Fibroblast of gingiva (primary cell): ENCODE measurements around the gene PRKG1.
A peak's percentile ranks its signal among the peaks of the same experiment; 100 is the strongest.
"Not testable (repeated sequence)": the region's sequence is repeated elsewhere in the genome, so short reads cannot be mapped to it uniquely, and the experiment has no call there.

Experiments
- DNase-seq: peaks from one replicate; pipeline ENCODE4 v3.0.0-alpha.2; 2011; ENCODE audit warnings: low read depth

The PRKG1 gene

DNA sequence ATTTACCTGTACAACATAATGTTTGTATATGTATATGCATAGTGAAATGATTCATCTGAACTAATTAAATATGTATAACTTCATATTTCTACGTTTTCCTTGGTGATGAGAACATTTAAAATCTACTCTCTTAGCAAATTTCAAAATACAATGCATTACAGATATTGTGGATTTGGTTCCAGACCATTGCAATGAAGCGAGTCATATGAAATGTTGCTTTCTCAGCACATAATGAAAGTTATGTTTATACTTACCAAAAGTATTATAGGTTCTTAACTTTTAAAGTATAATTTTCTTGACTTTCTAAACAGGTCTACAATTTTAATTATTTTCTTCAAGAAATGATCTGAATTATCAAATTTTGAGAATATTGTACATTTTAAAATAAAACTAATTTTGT is 435.9 kb downstream of the PRKG1 start:
- DNase-seq, result peak; percentile 12

DNA sequence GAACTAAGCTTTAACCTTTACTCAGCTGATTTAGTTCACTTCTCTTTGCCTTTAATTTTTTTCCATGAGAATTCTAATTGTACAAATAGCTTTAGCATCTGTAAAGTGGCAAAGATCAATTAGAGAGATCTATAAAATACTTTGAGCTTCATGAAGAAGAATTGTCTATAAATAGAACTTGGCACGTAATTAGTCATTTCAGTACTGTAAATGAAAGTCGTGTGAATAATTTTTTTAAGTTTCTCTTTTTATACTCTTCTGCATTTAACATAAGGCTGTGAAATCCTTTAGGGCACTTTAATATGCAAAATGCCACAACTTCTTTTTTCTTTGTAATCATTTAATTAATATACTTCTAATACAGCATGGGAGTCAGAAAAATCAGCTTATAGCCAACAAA is 447.3 kb downstream of the PRKG1 start:
- DNase-seq, result no peak

DNA sequence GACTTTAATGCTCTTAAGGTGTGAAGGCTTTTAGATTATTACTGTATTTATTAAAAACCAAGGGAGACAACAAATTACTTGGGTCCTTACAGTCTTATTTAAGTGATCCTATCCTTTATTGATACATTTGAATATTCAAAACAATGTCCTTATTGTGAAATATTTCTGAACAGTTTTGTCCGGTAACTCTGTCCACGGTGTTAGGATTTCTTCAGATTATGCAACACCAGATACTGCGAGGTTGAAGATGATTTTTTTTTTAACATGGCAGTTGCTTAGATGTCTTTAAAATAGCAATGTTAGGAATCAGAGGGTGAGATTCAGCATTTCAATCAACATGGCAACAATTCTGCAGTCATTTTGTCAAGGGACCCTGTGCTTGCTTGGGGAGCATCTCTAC is 448.6 kb downstream of the PRKG1 start:
- DNase-seq, result no peak

DNA sequence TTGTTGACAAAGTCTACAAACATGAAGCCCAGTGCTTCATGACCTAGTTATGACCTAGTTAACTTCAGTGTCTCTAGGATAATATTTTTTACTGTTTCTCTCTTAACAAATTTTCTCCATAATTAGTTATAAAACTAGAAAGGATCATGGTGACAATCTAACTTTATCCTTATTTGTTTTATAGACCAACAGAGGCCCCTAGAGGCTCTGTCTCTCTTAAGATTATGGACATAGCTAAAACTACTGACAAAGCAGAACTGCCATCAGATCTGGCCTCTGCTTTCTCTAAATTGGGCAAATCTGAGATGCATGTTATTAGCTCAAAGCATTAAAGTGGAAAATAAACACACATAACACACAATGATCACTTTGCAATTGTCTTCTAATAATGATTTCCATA is 449.2 kb downstream of the PRKG1 start:
- no peak for DNase-seq

DNA sequence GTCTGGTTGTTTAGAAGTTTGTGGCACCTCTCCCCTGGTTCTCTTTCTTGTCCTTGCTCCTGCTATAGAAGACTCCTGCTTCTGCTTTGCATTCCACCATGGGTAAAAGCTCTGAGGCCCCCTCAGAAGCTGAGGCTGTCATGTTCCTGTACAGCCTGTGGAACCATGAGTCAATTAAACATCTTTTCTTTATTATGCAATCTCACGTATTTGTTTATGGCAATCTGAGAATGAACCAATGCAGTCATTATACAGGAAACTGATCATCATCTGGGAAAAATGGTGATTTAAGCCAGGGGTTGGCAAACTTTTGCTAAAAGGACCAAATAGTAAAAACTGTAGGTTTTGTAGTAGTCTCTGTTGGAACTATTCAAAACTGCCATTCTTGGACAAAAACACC is 449.8 kb downstream of the PRKG1 start:
- DNase-seq, result peak; percentile 27

DNA sequence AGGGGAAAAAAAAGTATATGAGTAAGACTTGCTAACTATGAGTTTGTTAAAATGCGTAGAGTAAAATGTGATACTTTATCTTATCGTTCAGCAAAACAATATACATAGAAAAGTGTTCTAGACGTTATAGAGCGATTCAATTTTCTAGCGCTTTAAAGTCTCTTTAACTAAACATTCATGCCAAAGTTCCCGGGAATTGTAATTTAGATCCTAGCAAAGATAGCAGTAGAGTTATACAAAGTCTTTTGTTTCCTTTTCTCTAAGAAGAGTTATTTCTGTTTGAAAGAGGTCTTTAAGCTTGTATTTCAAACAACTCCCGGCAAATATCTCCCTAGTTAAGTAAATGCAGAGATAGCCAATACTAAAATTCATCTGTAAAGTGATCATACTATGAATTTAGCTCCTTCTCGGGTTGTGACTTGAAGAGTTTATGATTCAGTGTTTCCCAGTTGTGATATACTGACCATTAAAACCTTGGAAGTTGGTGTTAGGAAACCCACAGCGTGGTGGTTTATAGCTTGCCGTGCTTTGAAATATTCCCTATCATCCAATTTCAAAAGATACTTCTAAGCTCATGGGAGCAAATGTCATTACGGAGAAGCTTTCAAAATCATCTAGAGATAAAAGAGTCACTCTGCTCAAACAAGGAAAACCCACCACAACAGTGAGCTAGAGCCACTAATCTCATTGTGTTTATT is 453.4 kb downstream of the PRKG1 start:
- DNase-seq, result no peak

DNA sequence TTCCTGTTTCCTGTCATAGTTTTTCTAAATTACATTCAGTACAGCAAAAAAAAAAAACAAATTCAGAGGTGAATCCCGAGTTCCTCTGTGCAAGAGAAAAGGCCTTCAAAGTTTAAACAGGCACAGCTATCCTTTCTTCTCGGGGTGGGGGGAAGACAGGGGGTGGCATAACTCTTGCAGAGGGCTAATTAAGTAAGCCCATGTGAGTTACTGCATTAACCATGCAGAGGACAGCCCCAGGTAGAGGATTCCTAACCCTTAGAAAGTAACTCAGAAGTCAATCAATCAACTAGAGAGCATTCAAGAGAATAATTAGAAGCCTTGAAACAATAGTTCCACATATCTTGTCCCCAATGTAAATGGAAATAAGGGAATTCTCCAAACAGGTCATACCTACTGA is 454.2 kb downstream of the PRKG1 start:
- no peak for DNase-seq

DNA sequence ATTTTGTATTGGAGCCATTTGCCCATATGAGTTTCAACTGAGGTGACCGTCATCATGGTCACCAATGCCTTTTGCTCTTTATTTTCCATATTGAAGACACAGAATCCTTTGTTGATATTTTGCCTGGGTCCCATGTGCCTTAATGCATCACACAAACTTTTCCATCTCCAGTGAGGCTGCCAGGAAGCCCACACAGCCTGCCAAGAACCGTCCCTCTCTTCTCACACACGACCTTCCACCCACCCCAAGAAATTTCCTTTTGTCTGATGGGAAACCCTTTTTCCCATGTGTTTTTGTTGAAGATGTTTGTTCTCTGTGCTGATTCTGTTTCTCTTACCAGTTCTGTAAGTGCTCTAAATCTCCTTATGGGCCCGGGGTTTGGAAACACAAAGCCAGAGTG is 456.3 kb downstream of the PRKG1 start:
- DNase-seq, result no peak

DNA sequence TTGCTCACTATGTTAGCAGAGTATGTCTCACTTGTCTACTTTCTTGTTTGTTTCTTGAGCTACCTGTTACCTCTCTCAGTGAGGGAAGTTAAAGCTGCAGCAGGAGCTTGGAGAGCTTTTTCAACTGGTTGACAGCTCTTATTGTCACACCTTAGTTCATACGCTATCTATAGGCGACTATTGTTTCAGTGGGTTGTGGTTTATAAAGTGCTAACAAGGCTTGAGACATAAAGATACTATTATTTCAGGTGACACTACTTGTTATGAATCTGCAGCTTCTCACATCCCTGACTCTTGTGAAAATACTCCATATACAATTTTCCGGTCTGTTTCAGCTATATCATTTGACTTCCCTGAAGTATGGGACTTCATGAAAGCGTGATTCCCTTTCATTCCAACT is 457.8 kb downstream of the PRKG1 start:
- no peak for DNase-seq

DNA sequence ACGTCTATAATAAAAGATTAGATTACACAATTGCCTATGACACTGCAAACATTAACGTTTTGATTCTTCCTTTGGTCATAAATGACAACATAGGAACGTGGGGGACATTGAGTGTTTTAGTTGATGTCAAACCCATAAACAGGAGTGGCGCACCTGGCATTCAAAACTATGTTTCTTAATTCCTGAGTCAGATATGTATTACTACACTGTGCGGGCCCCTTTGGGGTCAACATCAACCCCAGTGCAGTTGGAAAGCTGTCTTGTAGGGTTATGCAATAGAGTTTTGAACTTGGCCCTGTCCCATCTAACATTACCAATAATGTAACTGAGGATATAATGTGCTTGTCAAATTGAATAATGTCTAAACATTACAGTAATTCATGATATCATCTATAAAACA is 468.6 kb downstream of the PRKG1 start:
- DNase-seq, result no peak

DNA sequence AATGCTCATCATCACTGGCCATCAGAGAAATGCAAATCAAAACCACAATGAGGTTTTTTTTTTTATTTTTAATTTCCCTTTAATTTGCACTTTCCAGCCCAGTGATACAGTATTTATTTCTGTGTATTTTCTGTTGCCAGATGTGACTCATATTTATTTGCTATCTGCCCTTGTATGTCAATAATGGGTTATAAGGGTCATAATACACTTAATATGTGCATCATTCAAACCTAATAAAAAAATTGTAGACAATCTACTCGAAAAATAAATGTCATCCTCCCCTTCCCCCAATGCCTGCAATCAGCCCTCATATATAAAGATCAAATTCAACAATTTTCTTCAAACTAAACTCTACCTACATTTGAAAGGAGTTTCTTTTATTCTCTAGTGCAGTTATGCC is 470.6 kb downstream of the PRKG1 start:
- DNase-seq, result no peak

DNA sequence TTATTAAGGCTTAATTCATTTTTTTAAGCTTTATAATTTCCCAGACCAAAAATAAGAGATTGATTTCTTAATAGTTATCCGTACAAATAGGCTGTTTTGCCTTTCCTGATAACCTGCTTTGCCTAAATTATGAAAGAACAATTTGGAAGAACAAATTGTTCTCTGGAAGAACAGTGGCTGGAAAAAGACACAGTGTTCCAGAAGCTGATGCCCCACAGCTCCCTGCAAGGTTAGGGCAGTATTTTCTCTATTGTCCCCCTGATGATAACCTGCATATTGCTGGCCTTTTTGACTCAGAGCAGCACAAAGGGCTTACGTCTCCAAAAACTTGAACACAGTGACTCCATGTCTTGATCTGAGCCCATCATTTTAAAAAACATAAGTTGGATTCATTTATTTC is 473.7 kb downstream of the PRKG1 start:
- DNase-seq, result no peak

DNA sequence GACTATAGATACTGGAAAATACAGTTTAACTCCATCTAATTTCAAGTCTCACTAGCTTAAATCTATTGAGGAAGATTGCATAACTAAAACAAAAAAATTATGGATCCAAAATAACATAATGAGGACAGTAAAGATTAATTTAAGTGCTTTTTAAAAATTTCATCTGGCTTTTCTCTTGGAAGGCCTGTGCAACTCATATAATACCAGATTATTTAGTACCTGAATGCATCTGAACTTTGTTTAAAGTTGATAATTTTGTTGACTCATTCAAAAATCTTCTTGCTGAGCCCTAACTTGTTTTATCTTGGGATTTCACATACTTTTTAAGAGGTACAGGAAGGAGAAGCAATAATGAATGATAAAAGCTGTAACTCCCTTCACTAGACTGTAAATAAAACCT is 478.6 kb downstream of the PRKG1 start:
- DNase-seq, result no peak

DNA sequence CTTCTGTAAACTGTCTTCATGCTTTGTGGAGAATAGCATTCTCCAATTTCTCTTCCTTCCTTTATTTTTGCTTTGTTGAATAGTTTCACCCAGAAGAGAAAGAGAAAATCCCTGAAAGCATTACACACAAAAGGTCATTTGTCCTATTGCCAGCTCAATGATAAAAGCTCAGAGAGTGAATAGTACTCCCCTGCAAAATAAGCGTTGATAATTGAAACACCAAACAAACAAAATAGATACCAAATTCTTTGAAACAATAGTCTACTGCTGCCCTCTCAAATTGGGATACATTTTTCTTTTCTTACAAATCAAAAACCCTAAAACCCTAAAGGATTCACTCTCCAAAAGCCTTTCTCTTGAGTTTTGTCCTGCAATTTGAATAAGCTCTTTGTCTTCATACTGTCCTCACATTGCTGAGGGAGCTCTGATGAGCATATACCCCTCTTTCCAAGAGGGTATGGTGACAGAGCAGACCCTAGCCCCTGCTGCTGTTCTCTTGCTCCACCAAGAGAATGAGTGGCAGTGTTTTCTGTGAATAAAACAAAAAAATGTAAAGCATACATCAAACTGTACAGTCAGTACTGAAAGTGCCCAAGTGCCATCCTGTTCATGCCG is 490.7 kb downstream of the PRKG1 start:
- DNase-seq, result no peak

DNA sequence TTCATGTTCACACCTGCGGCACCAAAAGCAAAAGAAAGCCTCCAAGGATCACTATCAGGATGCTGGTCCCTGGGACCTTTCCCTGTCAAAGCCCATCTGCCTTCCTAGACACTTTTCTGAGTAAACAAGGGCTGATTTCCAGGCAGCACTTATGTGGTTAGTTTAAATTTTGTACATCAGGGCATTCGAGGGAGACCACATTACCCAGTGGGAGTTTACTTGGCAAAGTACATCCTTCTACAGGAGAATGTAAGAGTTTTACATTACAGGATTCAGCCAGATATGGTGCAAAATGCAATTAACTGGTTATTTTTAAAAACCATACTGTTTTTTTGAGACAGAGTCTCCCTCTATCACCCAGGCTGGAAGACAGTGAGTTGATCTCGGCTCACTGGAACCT is 493.0 kb downstream of the PRKG1 start:
- DNase-seq, result peak; percentile 41

DNA sequence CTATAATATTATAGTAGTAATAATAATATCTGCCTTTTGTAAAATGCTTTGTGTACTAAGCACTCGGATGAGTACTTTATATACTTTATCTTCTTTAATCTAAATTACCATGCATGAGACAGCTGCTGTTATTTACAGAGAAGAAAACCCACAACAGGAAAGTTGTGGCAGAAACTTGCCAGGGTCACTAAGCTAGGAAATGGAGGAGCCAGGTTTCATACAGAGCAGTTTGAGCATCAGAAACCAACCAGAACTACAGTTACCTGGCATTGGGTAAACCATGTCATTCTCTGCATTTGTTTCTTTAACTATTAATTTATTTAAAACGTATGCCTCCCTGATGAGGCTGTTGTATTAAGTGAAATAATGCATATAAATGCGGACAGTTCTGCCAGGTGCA is 495.2 kb downstream of the PRKG1 start:
- DNase-seq, result no peak

DNA sequence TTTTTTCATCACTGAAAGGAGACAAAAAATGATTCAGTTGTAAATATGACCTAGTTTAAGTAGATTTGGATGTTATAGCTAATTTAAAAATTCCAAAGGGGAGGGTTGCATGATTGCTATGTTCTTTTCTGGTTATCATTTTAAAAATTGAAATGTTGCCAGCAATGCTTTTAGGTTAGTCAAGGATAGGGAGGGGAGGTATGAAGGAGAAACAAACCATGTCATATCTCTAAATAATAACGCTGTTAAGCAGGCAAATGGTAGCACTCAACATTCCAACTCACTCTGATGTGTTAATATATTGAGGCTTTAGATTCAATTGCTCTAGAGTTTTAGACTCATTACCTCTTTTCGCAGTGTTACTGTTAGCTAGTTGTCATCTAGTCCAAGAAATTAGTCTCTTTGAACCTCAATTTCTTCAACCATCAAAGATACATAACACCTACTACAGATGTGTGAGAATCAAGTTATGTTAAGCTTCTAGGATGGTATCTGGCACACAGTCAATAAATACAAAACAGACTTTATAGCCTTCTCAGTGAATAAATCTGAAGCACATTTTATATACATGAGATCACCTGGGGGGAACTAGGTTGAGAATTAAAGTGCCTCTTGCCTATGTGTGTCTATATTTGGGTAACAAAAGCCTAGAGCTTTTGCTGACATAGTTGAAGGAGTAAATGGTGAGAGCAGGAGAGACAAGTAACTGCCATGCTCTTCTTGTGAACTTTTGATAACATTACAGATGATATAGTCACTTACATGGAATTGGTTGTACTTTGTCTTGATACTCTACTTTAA is 500.2 kb downstream of the PRKG1 start:
- DNase-seq, result no peak

DNA sequence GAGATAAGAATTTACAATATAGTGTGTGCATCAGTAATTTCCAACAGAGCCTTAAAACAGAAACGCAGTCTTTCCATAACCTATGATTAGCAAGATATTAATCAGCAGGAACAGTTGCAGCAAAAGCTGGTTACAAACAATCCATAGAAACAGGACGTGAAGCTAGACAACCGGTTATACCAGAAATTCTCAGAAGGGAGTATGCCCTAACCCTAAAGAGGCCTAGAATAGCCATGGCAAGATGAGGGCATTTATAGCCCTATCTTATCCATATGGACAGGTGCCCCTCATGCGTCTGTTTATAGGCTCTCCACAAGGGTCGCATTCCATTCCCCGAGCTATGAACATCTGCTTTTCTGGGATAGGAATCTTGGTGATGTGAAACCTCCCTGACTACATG is 506.9 kb downstream of the PRKG1 start:
- DNase-seq, result not testable (repeated sequence)

DNA sequence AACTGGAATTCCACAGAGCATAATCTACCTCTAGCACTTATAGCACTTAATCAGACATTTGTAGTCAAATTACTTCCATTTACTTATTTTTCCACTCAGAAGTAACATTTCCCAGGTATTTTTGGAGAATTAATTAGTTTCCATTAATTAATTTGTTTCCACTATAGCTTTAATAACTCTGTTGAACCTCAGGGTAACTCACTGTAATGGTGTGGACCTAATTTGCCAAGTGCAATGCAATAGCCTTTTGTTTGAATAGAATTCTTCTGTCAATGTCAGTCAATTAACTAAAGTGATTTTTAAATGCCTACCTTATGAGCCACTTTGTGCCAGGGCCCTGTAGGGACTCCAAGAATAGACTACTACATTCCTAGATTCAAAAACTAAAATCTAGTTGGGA is 509.7 kb downstream of the PRKG1 start:
- no peak for DNase-seq

DNA sequence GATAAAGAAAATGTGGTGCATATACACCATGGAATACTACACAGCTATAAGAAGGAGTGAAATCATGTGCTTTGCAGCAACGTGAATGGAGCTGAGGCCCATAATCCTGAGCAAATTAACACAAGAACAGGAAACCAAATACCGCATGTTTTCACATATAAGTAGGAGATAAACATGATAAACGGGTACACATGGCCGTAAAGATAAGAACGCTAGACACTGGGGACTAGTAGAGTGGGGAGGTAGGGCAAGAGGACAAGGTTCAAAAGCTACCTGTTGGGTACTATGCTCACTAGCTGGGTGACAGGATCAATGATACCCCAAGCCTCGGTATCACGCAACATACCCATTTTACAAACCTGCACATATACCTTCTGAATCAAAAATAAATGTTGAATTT is 511.5 kb downstream of the PRKG1 start:
- DNase-seq, result no peak

DNA sequence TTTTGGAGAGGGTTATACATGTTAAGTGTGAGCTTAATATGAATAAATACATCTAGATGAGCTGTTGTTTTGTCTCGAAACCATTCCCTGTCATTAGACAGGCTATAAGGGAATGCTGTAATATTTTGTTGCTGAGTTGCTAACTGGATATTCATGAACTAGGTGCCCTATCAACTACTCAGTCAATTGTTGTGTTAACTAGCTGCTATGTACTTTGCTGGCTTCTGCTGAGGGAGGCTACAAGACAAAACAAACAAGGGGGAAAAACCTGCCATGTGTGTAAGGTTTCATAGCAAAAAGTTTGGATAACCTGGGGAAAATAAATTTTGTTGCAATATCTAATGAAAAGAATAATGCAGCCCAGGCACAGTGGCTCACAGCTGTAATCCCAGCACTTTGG is 514.7 kb downstream of the PRKG1 start:
- DNase-seq, result no peak

DNA sequence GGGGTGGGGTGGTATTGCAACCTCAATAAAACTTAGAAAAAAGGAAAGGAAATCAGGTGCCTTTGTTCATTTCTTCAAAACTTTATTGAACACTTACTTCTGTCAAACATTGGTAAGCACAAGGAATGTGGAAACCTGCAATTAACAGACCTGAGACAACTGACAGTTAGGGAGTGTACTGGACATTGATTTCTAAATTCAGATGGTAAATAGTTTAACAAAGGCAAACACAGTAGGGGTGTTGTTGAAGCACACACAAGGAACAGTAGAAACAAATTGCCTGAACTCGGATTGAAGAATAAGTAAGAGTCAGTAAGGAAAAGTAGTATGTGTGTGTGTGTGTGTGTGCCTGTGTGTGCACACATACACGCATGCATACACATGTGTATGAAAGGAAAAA is 516.5 kb downstream of the PRKG1 start:
- no peak for DNase-seq

DNA sequence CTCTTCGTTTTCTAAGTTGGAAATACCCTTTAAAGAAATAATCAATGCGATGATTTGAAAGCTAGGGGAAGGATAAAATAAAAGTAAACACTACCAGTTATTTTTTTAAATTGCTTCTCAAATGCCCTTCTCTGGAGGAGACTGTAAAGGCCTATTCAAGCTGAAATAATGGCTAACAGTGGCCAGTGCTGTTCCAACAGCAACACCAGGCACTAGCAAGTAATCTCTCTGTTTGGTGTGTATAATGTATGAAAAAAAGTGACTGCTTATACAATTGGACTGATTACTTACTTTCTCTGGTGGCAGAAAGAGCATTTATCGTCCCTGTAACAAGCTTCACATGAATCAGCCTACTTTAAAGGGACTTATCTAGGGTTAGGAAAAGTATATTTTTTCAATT is 522.4 kb downstream of the PRKG1 start:
- DNase-seq, result no peak

DNA sequence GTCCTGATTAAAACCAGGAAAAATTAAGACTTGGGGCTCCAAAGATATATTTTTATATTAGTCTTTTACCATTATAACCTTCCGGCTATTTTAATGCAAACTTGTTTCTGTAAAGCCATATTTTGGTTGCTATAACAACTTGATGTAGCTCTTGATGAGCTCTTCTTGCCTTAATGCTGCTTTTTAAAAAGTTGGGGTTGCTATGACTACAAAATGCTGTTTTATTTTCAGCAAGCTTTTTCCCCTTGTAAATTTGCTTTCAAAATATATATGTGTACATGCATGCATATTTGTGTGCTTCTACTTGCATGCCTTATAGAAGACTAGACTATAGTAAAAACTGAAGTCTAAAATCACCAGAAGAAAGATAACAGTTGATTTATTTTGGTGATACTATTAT is 525.4 kb downstream of the PRKG1 start:
- DNase-seq, result no peak
